GM21825 (cell line): ENCODE measurements around the gene SLC15A1.

Source experiments
- ATAC-seq: cut with Tn5 transposase; IDR thresholded peaks from one replicate; pipeline ENCODE4 v1.9.1; 2021; ENCODE audit warnings: mild to moderate bottlenecking, moderate library complexity; ENCODE audit not compliant: unreplicated experiment

SLC15A1 gene

DNA sequence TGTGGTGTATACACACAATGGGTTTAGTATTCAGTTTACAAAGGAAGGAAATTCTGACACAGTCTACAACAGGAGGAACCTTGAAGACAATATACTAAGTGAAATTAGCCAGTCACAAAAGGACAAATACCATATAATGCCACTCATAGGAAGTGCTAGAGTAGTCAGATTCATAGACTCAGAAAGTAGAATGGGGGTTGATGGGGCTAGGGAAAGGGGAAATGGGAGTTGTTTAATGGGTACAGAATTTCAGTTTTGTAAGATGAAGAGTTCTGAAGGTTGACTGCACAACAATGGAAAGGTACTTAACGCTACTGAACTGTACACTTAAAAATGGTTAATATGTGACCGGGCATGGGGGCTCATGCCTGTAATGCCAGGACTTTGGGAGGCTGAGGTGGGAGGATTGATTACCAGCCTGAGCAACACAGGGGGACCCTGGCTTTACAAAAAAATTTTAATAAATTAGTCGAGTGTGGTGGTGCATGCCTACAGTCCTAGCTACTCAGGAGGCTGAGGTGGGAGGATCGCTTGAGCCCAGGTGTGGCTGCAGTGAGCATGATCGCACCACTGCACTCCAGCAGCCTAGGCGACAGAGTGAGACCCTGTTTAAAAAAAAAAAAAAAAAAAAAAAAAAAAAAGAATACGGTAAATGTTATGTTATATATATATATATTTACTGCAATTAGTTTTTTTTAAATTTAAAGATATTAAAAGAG is 45.0 kb downstream of the SLC15A1 start:
- peak; percentile 65 for ATAC-seq

DNA sequence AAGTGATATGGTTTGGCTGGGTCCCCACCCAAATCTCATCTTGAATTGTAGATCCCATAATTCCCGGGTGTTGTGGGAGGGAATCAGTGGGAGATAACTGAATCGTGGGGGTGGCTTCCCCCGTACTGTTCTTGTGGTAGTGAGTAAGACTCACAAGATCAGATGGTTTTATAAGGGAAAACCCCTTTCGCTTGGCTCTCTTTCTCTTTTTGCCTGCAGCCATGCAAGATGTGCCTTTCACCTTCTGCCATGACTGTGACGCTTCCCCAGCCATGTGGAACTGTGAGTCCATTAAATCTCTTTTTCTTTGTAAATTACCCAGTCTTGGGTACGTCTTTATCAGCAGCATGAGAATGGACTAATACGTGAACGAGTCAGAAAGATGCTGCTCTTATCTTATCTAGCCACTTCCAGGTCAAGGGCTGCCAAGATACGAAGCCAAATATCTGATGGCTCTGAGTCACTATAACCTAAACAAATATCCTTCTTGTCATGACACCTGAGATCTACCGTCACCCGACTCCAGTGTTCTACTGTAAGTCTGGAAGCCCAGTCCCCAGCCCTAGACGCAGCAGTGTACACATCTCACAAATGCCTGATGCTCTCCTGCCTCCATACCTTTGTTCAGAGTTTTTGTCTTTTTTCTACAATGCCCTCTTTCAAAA is 45.9 kb downstream of the SLC15A1 start:
- peak; percentile 53 for ATAC-seq

DNA sequence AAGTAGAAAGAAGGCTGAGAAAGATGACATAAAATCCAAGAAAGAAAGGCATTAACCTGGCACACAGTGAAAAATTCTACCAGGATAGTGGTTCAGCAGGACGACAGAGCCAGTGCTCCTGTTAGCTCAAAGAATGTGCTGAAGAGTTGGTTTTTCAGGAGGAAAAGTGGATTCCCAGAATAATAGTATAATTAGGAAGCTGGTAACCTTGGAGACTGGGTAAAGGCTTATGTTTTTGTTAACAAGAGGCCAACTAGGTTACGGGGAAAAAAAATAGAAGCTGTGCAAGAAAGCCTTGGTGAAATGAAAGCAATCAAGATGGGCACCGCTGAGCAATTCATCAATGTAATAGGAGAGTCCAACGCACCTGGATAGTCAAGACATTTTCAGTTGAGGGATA is 54.7 kb downstream of the SLC15A1 start:
- no peak for ATAC-seq

DNA sequence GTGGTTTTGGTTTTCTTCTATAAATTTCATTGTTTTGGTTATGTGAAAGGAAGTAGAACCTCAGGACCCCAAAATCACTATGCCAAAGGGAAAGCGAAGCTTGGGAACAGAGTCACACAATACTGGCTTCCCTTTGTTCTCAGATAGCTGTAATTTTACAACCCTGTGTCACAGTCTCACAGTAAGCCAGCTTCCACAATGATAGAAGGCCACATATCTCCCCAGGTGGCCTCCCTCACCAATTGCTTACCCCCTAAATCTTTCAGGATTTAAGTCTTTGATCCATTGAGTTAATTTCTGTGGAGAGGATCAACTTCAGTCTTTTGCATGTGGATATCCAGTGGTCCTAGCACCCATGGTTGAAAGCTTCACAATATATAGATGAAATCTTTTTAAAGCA is 58.7 kb downstream of the SLC15A1 start:
- ATAC-seq = no peak

DNA sequence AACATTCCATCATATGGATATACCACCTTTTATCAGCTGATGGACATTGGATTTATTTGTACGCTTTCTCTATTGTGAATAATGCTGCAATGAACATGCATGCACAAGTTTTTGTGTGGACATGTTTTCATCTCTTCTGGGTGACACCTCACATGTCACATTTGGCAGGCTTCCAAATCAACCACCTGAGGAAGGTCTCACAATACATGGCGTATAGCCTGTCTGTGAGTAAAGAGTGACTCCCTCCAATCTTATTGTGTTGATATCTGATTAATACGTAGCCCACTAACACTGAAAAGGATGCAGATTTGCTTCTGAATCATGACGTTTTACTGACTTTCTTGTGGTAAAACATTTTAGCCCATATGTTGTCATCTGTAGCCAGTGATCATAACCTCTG is 61.1 kb downstream of the SLC15A1 start:
- no peak for ATAC-seq

DNA sequence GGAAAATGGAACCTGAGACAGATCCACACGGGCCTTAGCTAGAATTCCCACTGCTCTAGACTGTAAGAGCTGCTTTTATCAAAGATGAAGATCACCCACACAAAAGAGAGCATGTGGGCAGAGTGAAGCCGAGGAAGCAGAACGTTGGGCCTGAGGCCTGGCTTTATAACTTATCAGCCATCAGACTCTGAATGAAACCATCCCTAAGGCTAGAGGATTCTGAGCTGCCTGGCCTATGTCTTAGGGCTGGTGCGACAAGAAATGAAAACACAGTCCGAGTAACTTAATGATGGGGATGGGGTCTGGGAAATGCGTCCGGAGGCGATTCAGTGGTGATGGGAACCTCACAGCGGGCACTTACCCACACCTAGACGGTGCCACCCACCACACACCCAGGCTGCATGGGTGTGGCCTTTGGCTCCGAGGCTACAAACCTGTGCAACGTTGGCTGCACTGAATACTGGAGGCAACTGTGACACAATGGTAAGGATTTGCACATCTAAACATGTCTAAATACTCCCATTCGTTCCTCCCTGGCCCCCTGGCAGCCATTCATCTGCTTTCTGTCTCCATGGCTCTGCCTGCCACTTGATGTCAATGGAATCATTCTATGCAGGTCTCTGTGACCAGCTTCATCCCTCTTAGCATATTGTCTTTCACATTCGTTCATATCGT is 62.0 kb downstream of the SLC15A1 start:
- ATAC-seq = no peak

DNA sequence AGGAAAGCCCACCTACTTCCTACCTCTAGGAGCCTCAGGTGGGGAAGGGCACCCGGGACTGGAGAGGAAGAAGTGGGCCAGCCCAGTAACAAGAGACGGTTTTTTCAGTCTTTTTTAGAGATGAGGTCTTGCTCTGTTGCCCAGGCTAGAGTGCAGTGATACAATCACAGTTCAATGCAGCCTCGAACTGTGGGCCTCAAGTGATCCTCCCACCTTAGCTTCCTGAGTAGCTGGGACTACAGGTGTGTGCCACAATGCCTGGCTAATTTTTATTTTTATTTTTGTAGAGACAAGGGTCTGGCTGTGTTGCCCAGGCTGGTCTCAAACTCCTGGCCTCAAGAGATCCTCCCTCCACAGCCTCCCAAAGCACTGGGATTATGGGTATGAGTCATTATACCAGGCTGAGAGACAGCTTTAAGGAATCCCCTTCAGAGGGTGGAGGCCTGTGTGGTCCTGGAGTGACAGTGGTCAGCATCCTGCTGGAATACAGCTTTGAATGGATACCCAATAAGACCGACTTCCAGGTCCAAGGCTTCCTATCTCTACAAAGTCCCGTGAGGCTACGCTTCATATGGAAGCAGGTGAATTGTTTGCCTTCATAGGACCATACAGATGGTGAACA is 63.0 kb downstream of the SLC15A1 start:
- no peak for ATAC-seq

DNA sequence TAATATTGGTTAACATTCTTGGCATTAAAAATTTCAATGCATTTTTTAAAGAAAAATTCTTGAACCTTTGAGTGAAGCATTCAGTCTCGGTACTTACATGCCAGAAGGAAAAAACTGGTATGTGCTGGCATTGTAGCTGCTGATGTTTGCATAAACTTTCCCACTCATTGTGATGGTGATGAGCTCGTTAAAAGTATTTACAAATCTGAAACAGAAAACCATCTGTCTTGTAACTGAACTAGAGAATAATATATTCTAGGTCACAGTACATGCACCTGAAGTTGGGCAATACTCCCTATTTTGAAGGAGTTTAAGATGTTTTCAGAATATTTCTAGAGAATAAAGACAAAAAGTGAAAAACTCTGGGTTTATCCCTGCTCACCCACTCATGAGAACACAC is 64.1 kb downstream of the SLC15A1 start:
- ATAC-seq = no peak

DNA sequence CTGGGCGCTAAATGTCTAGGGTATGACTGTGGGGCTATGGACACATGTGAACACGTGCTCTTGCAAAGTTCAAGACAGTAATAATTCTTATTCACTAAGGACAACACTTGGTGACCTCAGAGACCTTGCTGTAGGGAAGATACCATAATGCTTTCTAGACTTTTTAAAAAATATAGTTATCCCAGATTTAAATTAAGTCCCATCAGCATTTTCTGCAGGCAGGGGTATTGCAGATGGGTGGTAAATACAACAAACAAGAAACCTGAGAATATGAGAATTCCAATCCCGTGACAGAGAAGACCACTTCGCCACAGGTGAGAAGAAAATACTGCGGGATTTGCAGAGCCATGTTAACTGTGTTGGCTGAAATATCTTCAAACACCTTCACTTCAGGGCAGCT is 65.2 kb downstream of the SLC15A1 start:
- no peak for ATAC-seq

DNA sequence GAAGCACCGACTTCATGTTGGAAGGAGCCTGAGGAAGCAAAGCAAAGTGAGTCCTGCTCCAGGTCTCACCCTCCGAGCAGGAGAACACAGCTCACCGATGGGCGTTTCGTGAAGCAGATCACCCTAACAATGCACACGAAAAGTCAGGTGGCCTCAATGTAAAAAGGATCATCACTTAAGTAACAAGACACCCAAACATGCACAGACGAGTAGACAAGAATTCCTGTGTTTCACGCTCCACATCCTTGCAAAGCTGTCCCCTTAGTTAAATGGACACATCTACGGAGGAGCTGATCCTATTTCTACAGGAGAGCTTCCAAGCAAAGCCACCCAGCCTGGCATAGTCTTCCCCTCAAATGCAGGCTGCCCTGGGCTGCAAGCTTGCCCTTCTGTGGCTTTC is 66.2 kb downstream of the SLC15A1 start:
- no peak for ATAC-seq

DNA sequence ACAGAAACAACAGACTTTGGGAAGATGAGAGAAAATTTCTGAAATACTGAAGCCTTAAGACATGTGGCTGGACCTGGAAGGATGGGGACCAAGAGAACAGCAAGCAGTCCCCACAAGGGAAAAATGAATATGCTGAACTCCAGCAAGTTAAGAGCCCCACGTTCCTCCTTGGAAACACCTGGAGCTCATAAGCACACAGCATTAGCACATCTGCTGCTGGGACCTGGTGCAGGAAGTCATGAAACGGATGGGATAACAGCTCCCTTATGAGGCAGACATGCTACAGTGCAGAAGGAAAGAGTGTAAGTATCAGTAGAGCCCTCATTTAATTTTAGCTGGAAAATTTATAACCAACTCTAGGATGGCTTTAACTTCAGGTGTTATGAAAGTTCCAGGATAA is 67.3 kb downstream of the SLC15A1 start:
- no peak for ATAC-seq

DNA sequence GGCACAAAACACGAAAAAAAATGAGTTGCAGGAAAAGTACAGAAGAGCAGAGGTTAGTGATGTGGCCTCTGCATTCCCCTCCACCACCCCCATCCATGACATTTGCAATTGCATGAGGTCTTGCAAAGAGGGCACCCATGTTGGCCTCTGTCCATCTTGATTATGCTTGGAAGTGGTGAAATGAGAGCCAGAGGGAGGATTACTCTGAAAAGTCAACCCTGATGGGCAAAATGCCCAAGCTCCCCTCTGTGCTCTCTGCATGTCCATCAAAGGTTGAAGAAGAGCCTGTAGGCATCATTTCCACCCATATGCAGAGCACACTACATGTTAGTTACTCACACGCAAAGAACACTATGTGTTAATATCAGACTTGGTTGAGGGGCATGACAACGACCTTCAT is 71.4 kb downstream of the SLC15A1 start:
- ATAC-seq = no peak

DNA sequence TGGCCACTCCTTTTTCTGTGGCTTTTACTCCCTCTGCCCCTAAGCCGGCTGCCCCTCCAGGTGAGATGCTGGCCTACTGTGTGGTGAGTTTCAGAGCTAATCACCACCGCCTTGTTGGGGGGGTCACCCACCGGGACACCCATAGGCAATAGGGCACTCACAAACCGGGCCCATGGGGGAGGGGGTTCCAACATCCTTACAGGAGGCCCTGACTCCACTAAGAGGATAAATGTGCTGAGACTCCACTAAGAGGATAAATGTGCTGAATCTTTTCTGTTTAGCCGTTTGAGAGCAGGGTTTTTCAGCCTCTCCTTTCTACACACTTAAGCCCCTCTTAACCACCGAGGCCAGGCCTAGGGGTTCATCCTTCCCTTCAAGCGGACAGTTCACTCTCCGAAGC is 73.7 kb downstream of the SLC15A1 start:
- ATAC-seq = no peak

DNA sequence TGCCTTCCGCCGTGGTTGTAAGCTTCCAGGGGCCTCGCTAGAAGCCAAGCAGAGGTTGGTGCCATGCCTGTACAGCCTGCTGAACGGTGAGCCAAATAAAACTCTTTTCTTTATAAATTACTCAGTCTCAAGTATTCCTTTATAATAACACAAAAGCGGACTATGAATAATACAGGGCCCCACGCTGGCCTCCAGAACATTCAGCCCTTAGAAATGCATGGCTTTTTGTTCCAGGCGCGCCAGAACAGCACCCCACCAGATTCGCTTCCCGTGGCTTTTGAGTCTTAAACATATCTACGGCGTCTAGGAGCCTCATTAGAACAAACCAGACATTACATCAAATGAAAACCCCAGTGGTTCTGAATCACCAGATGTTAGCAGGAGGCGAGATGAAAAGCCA is 75.1 kb downstream of the SLC15A1 start:
- no peak for ATAC-seq

DNA sequence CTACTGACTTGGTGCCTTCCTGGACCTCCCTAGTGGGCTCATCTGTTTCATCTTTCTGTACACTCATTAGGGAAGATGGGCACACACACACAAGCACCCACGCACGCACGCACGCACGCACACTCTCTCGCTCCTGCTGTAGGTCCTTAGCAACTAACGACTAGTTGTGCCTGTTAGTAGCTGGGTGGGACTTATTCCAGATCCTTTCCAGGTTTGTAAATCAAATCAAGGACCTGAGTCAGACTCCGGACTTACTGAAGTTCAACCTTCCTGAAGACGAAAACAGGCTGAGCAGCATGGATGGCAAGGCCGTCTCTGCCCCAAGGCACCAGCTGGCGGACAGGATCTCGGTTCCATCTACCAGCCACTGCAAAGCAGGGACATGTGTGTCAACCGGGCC is 76.2 kb downstream of the SLC15A1 start:
- ATAC-seq = no peak

DNA sequence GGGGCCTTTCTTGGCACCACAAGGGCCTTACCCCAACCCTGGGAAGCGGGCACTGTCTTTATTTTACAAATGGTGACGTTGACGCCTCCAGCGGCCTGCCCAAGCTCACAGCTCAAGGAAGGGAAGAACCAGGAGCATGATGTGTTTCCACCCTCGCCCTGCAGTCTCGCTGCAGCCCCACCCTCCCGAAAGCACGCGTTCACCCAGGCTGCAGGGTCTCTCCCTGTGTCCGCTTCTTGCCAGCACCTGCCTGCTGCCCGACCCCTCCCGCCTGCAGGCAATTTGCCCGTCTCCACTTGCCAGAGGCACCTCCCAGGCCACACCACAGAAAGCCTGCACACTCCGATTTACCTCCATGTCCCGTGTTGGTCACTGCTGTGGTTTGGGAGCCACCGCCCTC is 76.6 kb downstream of the SLC15A1 start:
- no peak for ATAC-seq

DNA sequence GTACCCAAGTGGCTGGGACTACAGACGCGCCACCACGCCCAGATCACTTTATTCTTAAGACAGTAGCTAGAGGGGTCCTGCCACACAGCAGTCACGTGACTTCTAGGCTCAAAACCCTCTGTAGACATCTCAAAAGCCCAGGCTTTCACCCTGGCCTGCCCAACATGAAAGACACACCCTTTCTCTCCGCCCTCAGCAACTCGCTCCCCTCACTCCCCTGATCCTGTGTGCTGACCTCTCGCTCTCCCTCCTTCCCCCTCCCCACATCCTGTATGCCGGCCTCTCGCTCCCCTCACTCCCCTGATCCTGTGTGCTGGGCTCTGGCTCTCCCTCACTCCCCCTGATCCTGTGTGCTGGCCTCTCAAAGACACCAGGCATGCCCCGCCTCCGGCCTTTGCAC is 77.4 kb downstream of the SLC15A1 start:
- ATAC-seq = no peak

DNA sequence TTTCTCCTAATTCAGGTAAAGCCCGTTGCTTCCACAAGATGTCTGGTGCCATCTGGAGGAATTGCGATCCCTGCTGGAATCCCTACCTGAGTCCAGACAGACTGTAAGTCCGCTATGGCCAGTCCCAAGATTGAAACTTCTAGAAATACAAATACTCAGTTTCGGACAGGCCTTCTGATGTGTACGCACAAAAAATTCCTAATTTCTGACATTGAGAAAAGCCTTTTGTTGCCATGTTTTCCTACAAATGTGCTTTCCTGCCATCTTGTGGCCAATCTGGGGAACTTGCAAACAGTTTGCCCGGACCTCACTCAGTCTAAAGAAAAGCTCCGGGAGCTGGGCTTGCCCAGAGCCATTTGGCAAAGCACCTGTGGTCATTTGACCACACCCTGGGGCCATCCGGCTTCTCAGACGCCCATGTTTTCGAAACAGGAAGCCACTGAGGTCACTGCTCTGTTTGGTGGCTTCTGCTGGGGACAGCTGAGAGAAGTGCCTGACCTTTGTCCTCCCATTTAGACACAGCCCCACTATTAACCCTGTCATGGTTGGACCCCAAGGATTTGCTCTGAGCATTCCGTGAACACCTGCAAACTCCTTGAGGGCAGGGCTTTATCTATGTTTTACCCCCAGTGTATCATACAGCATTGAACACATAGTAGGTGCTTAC is 79.4 kb downstream of the SLC15A1 start:
- ATAC-seq = peak; percentile 69

DNA sequence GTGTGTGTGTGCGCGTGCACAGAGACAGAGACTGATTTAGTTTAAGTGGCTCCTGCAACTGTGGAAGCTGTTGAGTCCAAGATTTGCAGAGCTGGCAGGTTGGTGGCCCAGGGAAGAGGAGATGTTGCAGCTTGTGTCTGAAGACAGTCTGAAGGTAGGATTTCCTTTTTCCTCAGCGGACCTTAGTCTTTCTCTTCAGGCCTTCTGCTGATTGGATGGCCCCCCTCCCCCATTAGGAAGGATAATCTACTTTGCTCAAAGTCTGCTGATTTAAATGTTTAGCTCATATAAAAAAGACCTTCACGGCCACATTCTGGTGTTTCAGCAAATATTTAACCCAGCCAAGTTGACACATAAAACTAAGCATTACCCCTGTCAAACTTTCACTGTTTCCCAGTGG is 84.3 kb downstream of the SLC15A1 start:
- ATAC-seq = no peak

DNA sequence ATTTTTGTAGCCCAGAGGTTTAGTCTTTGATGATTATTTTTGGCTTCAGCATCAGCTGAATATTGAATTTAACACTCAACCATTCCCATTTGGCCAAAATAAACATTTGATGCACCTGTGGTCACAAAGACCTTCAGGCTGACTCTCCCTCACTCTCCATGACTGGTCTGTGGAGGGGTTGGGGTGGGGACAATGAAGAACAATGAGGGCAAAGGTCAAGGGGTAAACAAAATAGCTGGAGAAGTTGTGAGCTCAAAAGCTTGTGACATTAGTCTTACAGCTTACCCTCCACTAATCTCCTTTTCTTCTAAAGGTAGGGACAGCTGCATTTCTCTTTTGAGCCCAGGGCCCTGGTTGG is 86.9 kb downstream of the SLC15A1 start:
- no peak for ATAC-seq

DNA sequence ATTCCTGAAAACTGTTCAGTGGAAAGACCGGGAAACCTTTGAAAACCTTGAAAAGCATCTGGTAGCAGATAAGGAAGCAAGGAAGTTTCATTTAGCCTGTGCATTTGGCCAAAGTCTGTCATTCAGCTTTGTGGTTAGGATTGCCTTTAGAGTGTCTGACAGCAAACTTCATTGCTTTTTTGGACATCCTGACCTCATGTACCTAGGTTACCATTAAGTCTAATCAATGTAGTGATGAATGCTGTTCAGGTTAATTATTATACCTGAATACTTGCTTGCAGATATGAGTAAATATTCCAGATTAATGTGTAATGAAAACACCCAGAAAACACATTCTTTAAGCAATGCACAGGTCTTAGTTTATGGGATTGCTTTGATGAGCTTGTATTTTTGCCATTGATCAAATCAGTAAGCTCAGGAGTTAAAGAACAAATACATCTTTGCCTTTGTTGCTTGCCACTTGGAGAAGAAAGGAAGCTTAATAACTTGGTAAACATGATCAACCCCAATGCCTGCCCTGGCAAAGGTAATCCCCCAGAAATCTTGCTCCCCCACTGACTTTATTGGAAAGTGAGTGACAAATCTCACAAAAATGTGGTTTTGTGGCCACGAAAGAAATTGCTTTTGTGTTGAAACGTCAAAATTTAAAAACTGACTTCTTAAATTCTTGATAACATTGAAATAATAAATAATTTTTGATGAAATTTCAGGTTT is 87.4 kb downstream of the SLC15A1 start:
- no peak for ATAC-seq
